ENCODE results near the gene ACOD1.
A peak's percentile ranks its signal among the peaks of the same experiment; 100 is the strongest.
"Not testable (repeated sequence)": the region's sequence is repeated elsewhere in the genome, so short reads cannot be mapped to it uniquely, and the experiment has no call there.

ACOD1 gene

DNA sequence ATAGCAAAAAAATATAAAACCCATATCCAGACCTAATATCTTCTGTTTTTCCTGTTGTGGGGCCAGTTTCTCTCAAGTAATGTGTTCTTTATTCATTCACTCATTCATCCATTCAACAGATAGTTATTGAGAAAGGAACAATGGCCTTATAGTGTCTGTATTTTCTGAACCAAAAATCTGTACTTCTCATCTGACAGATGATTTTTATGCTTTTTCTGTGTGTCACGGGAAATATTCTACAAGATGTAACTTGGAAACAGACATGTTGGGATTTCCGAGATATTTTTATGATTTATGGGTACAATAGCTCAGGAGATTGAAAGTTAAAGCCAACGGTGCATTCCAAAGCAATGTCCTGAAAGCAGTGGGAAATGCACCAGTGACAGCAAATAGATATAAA is 5.7 kb downstream of the ACOD1 start:
- no peak for DNase-seq (ENCODE audit: low read depth in 3 of 3, low spot score in 1 of 3)

DNA sequence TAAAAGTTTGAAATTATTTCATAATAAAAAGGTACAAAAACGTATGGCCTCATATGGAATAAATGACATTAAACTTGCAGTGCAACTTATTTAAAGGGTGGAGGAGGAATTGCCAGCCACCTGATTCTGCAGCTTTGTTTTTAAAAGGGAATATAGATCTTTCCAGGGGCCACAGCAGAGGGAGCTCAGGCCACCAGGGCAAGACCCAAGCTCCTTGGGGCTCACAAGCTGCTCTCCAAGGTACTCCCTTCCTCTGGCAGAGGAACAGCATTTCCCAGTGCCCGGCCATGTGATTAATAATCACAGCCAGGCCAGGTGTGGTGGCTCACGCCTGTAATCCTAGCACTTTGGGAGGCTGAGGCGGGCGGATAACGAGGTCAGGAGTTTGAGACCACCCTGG is 6.2 kb downstream of the ACOD1 start:
- DNase-seq (ENCODE audit: low read depth in 3 of 3, low spot score in 1 of 3), result no peak

DNA sequence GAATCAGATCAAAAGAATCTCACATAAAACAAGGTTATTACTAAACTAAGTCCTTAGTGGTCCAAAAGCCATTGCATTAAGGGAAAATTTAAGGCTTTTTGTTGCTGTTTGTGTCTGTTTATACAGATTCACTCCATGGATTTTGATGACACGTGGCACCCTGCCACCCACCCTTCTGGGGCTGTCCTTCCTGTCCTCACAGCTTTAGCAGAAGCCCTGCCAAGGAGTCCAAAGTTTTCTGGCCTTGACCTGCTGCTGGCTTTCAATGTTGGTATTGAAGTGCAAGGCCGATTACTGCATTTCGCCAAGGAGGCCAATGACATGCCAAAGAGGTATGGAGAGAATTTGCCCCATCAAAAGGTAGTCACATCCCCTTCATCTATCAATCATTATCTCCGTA is 6.9 kb downstream of the ACOD1 start:
- DNase-seq (ENCODE audit: low read depth in 3 of 3, low spot score in 1 of 3), result no peak

GRCh38 chr13:76955661-76956060 is 7.3 kb downstream of the ACOD1 start:
- DNase-seq (ENCODE audit: low read depth in 3 of 3, low spot score in 1 of 3), result no peak

GRCh38 chr13:76958841-76959432 is 10.6 kb downstream of the ACOD1 start:
- no peak for DNase-seq (ENCODE audit: low read depth in 3 of 3, low spot score in 1 of 3)

DNA sequence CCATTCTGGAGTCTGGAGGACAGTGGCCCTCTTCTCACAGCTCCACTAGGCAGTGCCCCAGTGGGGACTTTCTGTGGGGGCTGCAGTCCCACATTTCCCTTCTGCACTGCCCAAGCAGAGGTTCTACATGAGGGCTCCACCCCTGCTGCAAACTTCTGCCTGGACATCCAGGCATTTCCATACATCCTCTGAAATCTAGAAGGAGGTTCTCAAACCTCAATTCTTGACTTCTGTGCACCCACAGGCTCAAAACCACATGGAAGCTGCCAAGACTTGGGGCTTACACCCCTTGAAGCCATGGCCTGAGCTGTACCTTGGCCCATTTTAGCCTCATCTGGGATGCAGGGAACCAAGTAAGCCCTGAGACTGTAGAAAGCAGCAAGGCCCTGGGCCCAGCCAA is 11.4 kb downstream of the ACOD1 start:
- not testable (repeated sequence) for DNase-seq (ENCODE audit: low read depth in 3 of 3, low spot score in 1 of 3)

- DNase-seq (ENCODE audit: low read depth in 3 of 3, low spot score in 1 of 3), result no peak
These were observed 17.6 kb downstream of the ACOD1 start for GRCh38 chr13:76965759-76966421.

DNA sequence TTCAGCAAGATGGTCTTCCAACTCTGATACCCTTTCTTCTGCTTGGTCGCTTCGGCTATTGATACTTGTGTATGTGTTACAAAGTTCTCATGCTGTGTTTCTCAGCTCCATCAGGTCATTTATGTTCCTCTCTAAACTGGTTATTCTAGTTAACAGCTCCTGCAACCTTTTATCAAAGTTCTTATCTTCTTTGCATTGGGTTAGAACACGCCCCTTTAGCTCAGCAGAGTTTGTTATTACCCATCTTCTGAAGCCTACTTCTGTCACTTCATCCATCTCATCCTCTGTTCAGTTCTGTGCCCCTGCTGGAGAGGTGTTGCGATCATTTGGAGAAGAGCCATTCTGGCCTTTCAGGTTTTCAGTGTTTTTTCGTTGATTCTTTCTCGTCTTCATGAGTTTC is 18.7 kb downstream of the ACOD1 start:
- no peak for DNase-seq (ENCODE audit: low read depth in 3 of 3, low spot score in 1 of 3)

GRCh38 chr13:76968041-76968440 is 19.7 kb downstream of the ACOD1 start:
- DNase-seq (ENCODE audit: low read depth in 3 of 3, low spot score in 1 of 3), result no peak

GRCh38 chr13:76969488-76970365 is 21.4 kb downstream of the ACOD1 start:
- no peak for DNase-seq (ENCODE audit: low read depth in 3 of 3, low spot score in 1 of 3)

- DNase-seq (ENCODE audit: low read depth in 3 of 3, low spot score in 1 of 3), result no peak
These were observed 22.9 kb downstream of the ACOD1 start for GRCh38 chr13:76971215-76971614.

GRCh38 chr13:76971851-76972829 is 23.8 kb downstream of the ACOD1 start:
- DNase-seq (ENCODE audit: low read depth in 3 of 3, low spot score in 1 of 3), result no peak

GRCh38 chr13:76973920-76974617 is 25.8 kb downstream of the ACOD1 start:
- no peak for DNase-seq (ENCODE audit: low read depth in 3 of 3, low spot score in 1 of 3)

GRCh38 chr13:76974618-76974975 is 26.3 kb downstream of the ACOD1 start:
- no peak for DNase-seq (ENCODE audit: low read depth in 3 of 3, low spot score in 1 of 3)

GRCh38 chr13:76975863-76976262 is 27.6 kb downstream of the ACOD1 start:
- DNase-seq (ENCODE audit: low read depth in 3 of 3, low spot score in 1 of 3), result no peak

- DNase-seq (ENCODE audit: low read depth in 3 of 3, low spot score in 1 of 3), result no peak
These were observed 28.2 kb downstream of the ACOD1 start for GRCh38 chr13:76976490-76976889.

GRCh38 chr13:76976929-76977328 is 28.6 kb downstream of the ACOD1 start:
- DNase-seq (ENCODE audit: low read depth in 3 of 3, low spot score in 1 of 3), result no peak

DNA sequence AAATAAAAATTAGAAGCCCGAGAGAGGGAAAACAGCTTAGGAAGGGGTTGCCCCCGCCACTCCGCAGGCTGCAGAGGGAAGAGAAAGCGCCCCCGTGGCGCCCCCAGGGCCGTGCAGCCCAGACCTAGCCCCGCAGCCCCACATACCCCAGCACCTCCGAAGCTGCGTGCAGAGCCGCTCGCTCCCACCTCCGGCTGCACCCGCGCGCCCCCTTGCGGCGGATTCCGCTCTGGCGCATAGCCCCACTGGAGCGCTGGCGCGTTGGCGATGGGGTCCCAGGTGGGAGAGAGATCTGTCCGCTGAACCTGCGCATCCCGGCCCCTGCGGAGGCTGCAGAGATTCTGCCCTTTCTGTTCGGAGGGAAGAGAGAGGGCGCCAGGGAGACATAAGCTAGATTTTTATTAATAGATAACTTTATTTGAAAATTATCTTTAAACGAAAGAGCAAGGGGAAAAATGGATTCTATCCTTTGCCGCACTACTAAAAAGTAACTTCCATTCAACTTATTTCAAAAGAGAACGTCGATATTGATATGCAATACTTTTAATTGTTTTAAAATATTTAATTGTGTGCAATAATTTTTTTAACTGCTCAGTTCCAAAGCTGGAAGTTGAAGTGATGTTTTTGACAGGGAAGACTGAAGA is 31.9 kb downstream of the ACOD1 start:
- DNase-seq (ENCODE audit: low read depth in 3 of 3, low spot score in 1 of 3), result peak; percentile 47 to 87 (median 69)

DNA sequence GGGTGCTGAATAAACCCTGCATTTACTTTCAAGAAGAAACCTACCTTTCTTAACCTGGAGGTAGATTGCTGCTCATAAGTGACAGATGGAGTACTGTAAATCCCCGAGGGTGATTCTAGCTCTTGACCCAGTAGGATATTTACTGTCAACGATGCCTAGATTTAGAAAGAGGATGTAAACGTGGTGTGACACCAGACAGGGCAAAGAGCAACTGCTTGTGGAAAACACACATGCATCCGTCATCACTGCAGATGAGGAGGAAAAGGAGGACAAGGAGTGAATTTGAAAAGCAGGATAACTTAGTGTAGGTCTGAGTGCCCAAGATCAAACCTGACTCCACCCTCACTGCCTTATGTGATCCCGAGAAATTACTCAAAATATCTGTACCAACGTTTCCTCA is 33.8 kb downstream of the ACOD1 start:
- no peak for DNase-seq (ENCODE audit: low read depth in 3 of 3, low spot score in 1 of 3)

DNA sequence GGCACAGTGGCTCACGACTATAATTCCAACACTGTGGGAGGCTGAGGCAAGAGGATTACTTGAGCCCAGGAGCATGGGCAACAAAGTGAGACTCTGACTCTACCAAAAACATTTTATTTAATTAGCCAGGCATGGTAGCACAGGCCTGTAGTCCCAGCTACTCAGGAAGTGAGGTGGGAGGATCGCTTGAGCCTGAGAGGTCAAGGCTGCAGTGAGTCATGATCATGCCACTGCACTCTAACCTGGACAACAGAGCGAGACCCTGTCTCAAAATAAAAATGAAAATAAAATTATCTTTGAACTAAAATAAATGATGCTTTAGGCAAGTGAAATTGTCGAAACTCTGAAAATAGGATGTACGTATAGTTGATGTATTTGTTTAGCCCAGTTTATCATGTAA is 35.4 kb downstream of the ACOD1 start:
- no peak for DNase-seq (ENCODE audit: low read depth in 3 of 3, low spot score in 1 of 3)

Data from stimulated activated CD4-positive, alpha-beta T cell treated with anti-CD3 and anti-CD28 coated beads, TNF-alpha, amount 100 ng/mL, for 1 hour (primary cell).